GM23338 (cell line): Measurements from ENCODE around the gene CST3. TPM values are rescaled to one million over a fixed set of nuclear protein-coding genes. Genes with fewer than 3 reads are reported as not detected.

Source experiments
- CREB1 ChIP-seq: fragments of 250-450 bp; sonication (Bioruptor Pico); IDR thresholded peaks from 2 replicates; pipeline ENCODE4 v1.5.0; 2020; ENCODE audit warnings: low read depth, mild to moderate bottlenecking, moderate library complexity
- ETS1 ChIP-seq: IDR thresholded peaks from 2 replicates; pipeline ENCODE4 v1.6.1; 2016; ENCODE audit warnings: antibody characterized with exemption
- JUNB ChIP-seq: IDR thresholded peaks from one replicate; pipeline ENCODE4 v1.6.1; 2016; ENCODE audit warnings: antibody characterized with exemption; ENCODE audit not compliant: unreplicated experiment
- NANOG ChIP-seq: IDR thresholded peaks from 2 replicates; pipeline ENCODE4 v1.6.1; 2016; ENCODE audit warnings: antibody characterized with exemption, borderline replicate concordance
- POLR2AphosphoS5 ChIP-seq: IDR thresholded peaks from 2 replicates; pipeline ENCODE4 v1.6.1; 2016; ENCODE audit warnings: antibody characterized with exemption, low read depth
- REST ChIP-seq: IDR thresholded peaks from one replicate; pipeline ENCODE4 v1.6.1; 2018; ENCODE audit warnings: antibody characterized with exemption; ENCODE audit not compliant: unreplicated experiment
- ZNF114 ChIP-seq: fragments of 250-450 bp; sonication (Bioruptor Pico); IDR thresholded peaks from 2 replicates; pipeline ENCODE4 v1.5.0; 2020; ENCODE audit warnings: mild to moderate bottlenecking, moderate library complexity
- ZNF331 ChIP-seq: fragments of 250-450 bp; sonication (Bioruptor Pico); IDR thresholded peaks from 2 replicates; pipeline ENCODE4 v1.5.0; 2020; ENCODE audit warnings: low read depth, mild to moderate bottlenecking, moderate library complexity
- ZNF462 ChIP-seq: fragments of 250-450 bp; sonication (Bioruptor Pico); IDR thresholded peaks from 2 replicates; pipeline ENCODE4 v1.5.0; 2020; ENCODE audit warnings: mild to moderate bottlenecking, moderate library complexity
- polyA plus RNA-seq: library from polyadenylated mRNA; unstranded; fragments of >200 nt; fragmentation: Nextera tagmentation; extraction: Ambion mirVana; gene quantifications from 2 replicates; pipeline ENCODE4 v1.2.1, GENCODE V29; 2016
- total RNA-seq: library from RNA; depleted of rRNA; stranded (reverse); fragments of >200 nt; shearing (Covaris generic); gene quantifications from 2 replicates; pipeline ENCODE4 v1.2.3, GENCODE V29; 2014

The CST3 gene
- total and polyA plus RNA-seq, 2 experiments from 2014 or later: 51.8 to 71.5 TPM

GRCh38 chr20:23669327-23669726 lies 31.6 kb upstream of the CST3 start (continued):
- no peak for TF ChIP-seq ZNF462
- TF ChIP-seq ETS1: no peak
- TF ChIP-seq CREB1 (CRISPR knock-in tag): no peak
- no peak for TF ChIP-seq ZNF114 (CRISPR knock-in tag)
- TF ChIP-seq ZNF331 (CRISPR knock-in tag): no peak
- no peak for TF ChIP-seq REST
- no peak for TF ChIP-seq NANOG
- no peak for TF ChIP-seq POLR2AphosphoS5
- no peak for TF ChIP-seq JUNB
